HFFc6 (cell line): ENCODE measurements around the gene SPECC1L. TPM values are rescaled to one million over a fixed set of nuclear protein-coding genes. Genes with fewer than 3 reads are reported as not detected.

Experiments
- DNase-seq: peaks from one replicate; pipeline ENCODE4 v3.0.0-alpha.2; 2018
- H3K27ac Mint-ChIP-seq: 2 replicates; pipeline ENCODE4 v1.8.0; 2020; ENCODE audit warnings: mild to moderate bottlenecking, mixed read lengths
- H3K27me3 Mint-ChIP-seq: 2 replicates; pipeline ENCODE4 v1.8.0; 2021; ENCODE audit warnings: mild to moderate bottlenecking, moderate library complexity, mixed read lengths; ENCODE audit not compliant: insufficient read depth
- H3K36me3 Mint-ChIP-seq: 2 replicates; pipeline ENCODE4 v1.8.0; 2021; ENCODE audit warnings: low read depth, mixed read lengths
- H3K4me1 Mint-ChIP-seq: 2 replicates; pipeline ENCODE4 v1.8.0; 2020; ENCODE audit warnings: low read depth, mixed read lengths
- H3K4me3 Mint-ChIP-seq: 2 replicates; pipeline ENCODE4 v1.8.0; 2020; ENCODE audit warnings: mild to moderate bottlenecking, moderate library complexity, mixed read lengths
- H3K9me3 Mint-ChIP-seq: 2 replicates; pipeline ENCODE4 v1.8.0; 2020; ENCODE audit warnings: mild to moderate bottlenecking, mixed read lengths
- total RNA-seq, 6 experiments: library from RNA; stranded (reverse); fragmentation: NEBNext Ultra II Directional; extraction: Animal tissue kit (Norgen Biotek cat#: 25700); gene quantifications; 2 replicates in 1 of 6; 3 replicates in 5 of 6; pipeline ENCODE4 v1.2.3, GENCODE V29; 2021
- TF ChIP-seq, protein P1 (sequence below): fragments of 200-600 bp; sonication (generic); IDR thresholded peaks from 2 replicates; pipeline ENCODE4 v1.5.0; 2021; ENCODE audit warnings: antibody characterized with exemption, mild to moderate bottlenecking

SPECC1L gene
- total RNA-seq, 6 experiments from 2014 or later = 47.3 to 61.5 (median 59.1) TPM

DNA sequence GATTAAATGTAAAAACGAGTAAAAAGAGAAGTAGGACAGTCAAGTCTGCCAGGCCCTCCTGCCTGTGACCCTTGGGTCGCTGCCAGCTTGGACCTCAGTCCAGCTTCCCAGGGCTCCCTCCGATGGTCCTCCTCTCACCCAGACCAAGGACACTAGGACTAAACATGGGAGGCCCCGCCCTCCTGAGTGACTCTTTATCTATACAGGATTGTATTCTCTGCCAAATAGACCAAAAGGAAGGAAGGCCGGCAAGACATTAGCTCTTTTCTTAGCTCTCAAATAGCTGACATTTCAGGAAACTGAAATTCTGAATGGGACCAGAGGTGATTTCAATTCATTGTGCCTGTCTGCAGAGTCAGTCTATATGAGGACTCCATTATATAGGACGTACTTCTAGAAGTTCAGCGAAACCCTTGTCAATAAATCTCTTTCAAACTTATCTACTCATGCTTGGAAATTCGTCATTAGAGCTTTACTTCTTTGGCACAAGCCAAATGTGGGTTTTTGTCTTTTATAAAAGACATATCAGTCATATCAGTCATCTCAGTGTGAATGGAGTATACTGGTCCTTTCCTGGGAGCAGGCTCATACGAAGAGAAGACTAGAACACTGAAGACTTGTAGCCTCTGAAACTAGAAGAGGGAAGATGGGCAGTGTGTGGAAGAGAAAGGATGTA lies 185.3 kb downstream of the SPECC1L start:
- Mint-ChIP-seq H3K4me3 (no peak overlapping the region), H3K4me1 (peaks cover 13% of the 10 kb centered on the region; the same call in 1 of the 2 replicates), H3K27ac (no peak overlapping the region), H3K27me3 (peaks cover 4% of the 10 kb centered on the region), H3K9me3 (0 out of 2 replicates have a peak, but pooled peaks cover 5% of the 10 kb centered on the region), H3K36me3 (no peaks in the 10 kb centered on the region)
- TF ChIP-seq, protein P1, sequence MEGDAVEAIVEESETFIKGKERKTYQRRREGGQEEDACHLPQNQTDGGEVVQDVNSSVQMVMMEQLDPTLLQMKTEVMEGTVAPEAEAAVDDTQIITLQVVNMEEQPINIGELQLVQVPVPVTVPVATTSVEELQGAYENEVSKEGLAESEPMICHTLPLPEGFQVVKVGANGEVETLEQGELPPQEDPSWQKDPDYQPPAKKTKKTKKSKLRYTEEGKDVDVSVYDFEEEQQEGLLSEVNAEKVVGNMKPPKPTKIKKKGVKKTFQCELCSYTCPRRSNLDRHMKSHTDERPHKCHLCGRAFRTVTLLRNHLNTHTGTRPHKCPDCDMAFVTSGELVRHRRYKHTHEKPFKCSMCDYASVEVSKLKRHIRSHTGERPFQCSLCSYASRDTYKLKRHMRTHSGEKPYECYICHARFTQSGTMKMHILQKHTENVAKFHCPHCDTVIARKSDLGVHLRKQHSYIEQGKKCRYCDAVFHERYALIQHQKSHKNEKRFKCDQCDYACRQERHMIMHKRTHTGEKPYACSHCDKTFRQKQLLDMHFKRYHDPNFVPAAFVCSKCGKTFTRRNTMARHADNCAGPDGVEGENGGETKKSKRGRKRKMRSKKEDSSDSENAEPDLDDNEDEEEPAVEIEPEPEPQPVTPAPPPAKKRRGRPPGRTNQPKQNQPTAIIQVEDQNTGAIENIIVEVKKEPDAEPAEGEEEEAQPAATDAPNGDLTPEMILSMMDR = no peak
- no peak for DNase-seq

DNA sequence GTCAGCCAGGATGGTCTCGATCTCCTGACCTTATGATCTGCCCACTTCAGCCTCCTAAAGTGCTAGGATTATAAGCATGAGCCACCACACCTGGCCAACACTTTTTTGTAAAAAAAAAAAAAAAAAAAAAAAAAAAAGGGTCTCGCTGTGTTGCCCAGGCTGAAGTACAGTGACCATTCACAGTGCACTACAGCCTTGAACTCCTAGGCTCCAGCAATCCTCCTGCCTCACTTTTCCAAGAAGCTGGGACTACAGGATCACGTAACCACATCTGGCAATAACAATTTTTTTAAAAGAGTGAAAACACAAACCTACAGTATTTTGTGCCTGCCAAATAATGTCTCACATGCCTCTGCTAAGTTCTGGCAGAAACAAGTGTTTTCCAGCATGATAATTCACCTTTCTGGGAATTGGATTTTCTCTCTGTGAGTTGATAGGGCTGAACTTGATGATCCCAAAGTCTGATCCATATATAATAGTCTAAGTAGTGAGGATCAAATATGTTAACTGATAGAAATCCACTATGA lies 187.3 kb downstream of the SPECC1L start:
- peaks cover 14% of the 10 kb centered on the region; the same call in 1 of the 2 replicates for H3K4me1 Mint-ChIP-seq
- no peaks in the 10 kb centered on the region for H3K36me3 Mint-ChIP-seq
- H3K9me3 Mint-ChIP-seq = no peaks in the 10 kb centered on the region
- DNase-seq = no peak
- H3K27me3 Mint-ChIP-seq = peaks cover 1% of the 10 kb centered on the region
- H3K4me3 Mint-ChIP-seq = no peak overlapping the region
- TF ChIP-seq, protein P1 = no peak
- no peak overlapping the region for H3K27ac Mint-ChIP-seq

DNA sequence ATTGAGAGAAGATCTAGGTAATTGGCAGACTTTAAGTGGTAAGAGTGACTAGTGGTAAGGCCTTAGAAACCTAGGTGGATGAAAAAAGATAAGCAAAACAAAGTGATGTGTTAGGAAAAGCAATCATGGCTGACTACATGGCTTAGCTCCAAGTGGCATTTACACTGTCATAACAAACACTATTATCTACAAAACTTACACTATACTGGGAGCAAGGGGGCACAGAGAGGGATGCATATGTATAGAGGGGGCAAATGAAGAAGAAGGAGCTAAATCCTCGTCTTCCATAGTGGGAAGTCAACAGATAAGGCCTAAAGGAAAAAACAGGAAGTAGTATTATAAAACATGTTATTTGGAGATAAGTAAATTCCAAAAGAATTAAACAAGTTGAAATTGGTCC lies 189.3 kb downstream of the SPECC1L start:
- Mint-ChIP-seq H3K36me3 (no peaks in the 10 kb centered on the region), H3K4me1 (peaks cover 14% of the 10 kb centered on the region; the same call in 1 of the 2 replicates), H3K4me3 (no peak overlapping the region), H3K9me3 (no peaks in the 10 kb centered on the region), H3K27me3 (no peaks in the 10 kb centered on the region; the same call in none of the 2 replicates), H3K27ac (0 out of 2 replicates have a peak overlapping the region, but pooled peaks have one; percentile 11)
- TF ChIP-seq, protein P1 = no peak
- no peak for DNase-seq

DNA sequence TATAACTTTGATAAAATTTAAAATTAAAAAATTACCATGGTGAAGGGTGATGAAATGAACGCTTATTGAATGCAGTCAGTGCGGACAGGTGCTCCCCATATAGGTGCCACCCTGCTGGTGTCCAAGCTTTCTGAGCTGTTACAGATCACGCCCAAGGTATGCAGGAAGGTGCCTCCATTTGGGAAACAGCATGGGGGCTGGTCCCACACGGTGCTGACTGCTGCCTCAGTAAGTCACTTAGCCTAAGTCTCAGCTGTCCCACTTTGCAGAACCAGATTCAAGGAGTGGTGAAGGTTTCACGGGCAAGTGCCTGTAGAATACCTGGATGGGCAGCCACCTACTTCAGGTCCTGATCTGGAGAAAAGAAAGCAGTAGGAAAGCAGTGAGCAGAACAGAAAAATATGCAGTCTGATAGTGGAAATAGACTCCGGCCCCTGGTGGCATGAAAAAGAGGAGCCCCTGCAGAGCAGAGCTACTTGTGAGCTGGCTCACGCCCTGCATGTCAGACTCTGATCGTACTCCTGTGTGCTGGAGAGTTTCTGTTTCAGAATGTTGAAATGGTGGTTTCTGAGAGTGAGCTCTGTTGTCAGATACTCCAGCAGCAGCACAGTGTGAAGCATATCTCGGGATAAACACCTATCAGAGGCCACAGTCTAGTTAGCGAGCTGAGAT lies 189.9 kb downstream of the SPECC1L start:
- TF ChIP-seq, protein P1 = no peak
- no peak for DNase-seq
- Mint-ChIP-seq H3K36me3 (no peaks in the 10 kb centered on the region), H3K9me3 (no peaks in the 10 kb centered on the region), H3K4me3 (peak overlapping the region; percentile 2; the same call in 1 of the 2 replicates), H3K27me3 (peaks cover 2% of the 10 kb centered on the region), H3K27ac (no peak overlapping the region), H3K4me1 (peaks cover 21% of the 10 kb centered on the region)

DNA sequence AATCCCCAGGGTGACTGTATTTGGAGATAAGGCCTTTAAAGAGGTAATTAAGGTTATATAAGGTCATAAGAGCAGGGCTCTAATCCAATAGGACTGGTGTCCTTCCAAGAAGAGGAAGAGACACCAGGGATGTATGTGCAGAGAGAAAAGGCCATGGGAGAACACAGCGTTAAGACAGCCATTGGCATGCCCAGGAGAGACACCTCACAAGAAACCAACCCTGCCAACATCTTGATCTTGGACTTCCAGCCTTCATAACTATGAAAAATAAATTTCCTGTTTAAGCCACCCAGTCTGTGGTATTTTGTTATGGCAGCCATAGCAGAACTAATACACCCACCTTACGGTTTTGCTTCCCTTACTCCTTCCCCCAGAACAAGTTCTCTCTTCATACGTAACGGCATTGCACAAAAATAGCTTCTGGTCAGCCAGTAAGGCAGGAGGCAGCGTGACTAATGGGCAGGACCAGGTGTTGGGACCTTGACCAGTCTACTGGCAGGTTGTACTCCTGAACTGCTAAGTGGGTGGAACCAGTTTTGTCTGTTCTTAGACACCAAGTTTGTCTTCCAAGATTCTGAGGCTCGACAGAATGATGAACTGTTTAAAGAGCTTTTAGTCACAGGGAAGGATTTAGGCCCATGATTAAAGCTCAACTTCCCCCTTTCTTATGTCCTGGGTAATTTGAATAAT lies 192.6 kb downstream of the SPECC1L start:
- Mint-ChIP-seq H3K27me3 (peaks cover 2% of the 10 kb centered on the region; the same call in 1 of the 2 replicates), H3K9me3 (no peaks in the 10 kb centered on the region), H3K36me3 (no peaks in the 10 kb centered on the region), H3K4me3 (no peak overlapping the region), H3K27ac (no peak overlapping the region), H3K4me1 (peaks cover 44% of the 10 kb centered on the region)
- no peak for DNase-seq
- TF ChIP-seq, protein P1 = no peak
